ENCODE measurements around the gene CACNA1A.

The CACNA1A gene

DNA sequence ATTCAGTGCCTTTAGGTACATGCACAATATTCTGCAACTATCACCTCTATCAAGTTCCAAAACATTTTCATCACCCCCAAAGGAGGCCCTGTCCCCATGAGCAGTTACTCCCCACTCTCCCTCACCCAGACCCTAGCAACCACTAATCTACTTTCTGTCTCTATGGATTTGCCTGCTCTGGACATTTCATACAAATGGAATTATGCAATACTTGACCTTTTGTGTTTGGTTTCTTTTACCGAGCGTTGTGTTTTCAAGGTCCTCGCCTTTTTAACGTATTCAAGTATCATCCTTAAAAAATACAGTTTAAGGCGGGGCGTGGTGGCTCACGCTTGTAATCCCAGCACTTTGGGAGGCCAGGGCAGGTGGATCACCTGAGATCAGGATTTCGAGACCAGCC, 196.4 kb downstream of the CACNA1A start:
- no peak for DNase-seq (ENCODE audit: low spot score)

DNA sequence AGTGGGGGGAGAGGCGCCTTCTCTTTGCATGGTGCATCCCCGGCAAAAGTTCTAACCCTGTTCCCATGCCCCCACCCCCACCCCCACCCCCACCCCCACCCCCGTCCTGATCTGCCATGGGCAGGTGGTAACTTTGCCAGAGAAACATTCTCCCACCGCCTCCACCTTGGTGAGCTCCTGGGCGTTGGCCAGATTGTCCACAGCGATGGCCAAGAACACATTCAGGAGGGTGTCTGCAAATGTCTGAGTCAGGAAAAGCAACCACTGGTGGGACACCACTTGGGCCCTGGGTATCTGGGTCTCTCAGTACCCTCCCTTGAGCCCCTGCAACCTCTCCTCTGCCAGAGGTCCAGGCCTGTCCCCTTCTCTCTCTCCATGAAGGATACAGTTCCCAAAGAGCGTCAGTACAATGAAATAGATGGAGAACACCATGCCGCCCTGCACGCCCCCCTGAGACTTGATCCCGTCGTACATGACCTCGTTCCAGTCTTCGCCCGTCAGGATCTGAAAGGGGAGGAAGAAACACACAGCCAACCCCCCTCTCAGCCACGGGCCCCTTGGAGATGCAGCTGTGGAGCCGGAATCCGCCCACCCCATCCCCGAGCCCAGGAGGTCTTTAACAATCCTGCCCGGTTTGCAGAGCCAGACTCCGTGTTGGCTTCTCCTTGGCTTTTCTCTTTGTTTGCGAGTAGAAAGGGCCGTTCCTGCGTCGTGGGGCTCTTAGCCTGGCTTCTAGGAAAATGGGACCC, 202.7 kb downstream of the CACNA1A start:
- no peak for DNase-seq (ENCODE audit: low spot score)

DNA sequence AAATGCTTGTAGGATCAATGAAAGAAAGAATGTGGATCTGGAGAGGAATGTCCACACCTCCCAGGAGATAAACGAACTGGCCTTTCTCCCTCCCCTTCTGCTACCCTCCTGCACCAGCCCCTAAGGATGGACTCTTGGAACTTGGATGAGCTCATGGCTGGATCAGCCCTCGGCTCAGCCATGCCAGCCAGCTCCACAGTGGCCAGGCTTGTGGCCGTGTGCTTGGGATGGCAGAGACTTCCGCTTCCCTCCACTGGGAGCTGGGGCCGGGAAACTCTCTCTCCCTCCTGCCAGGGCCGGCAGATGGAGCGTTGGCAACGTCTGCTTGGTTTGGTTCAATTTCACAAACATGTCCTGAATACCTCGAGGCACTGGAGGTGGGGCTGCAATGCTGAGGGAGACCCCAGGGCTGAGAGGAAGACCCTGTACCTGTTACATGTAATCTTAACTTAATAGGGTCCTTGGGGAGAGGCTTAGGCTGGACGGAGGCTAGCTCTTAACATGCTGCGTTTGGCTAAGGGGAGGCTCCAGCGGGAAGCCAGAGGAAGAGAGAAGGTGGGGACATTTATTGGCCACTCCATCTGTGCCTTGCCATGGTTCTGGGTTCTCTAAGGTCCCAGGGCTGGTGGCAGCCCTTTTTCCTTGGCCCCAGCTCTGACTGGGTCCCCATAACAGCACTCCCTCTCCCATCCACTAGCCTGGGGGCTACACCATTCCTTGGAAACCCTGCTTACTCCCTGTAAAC, 203.6 kb downstream of the CACNA1A start:
- no peak for DNase-seq (ENCODE audit: low spot score)

DNA sequence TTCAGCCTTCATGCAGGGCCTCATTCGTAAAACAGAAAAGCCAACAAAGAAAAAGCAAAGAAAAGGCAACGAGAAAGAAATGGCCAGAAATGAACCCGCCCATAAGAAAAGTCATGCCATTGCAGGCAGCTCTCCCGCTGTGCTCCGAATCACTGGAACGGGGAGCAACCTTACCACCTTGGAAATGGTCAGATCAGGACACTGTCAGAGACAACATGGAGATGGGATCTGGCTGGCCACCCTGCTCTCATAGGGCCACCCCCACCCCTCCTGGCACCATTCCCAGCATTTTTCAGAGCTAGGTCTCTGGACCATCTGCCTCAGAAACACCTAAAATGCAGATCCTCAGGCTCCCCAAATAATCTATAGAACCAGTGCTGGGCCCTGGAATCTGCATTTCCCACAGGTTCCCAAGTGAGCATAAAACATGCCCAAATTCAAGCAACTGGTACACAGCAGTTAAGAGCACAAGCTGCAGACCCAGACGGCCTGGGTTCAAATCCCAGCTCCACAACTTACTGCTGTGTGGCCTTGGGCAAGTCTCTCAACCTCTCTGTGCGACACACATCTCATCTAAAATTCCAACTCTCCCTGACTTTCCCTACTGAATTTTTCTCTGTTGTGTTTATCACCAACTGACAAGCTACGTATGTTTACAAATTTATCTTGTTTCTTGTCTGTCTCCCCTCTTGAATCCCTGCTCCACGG, 204.5 kb downstream of the CACNA1A start:
- DNase-seq (ENCODE audit: low spot score) = no peak

DNA sequence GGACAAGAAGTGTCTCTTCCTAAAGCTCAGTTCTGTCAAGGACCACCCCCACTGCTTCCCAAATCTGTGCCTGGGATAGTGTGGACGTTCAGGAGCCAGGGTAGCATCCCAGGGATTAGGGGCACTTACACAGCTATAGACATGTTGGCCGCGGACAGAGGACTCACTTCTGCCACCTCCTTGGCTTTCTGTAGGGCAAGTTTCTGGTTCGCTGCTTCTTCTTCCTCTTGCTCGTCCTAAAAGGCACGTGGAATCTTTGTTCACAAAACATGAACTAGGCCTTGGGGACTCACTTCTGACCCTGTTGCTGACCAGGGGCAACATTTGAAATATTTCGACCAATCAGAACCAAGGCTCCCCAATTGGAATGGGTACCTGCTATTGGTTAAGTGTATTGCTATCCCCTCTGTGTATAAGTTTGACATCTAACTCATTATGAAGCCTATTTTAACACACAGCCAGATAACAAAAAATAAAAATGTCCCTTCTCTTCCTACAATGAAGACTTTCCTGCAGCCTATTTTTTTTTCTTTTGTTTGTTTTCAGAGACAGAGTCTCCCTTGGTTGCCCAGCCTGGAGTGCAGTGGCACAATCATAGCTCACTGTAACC, 205.8 kb downstream of the CACNA1A start:
- DNase-seq (ENCODE audit: low spot score) = no peak

DNA sequence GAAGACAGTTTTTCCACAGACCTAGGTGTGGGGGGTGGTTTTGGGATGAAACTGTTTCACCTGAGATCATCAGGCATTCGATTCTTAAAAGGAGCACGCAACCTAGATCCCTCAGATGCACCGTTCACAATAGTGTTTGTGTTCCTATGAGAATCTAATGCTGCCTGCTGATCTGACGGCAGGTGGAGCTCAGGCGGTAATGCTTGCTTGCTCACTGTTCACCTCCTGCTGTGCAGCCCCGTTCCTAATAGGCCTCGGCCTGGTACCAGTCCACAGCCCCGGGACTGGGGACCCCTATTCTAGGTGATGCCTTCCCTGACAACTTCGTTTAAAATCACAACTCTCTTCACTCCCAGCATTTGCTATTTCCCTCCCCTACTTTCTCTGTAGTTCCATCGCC, 206.4 kb downstream of the CACNA1A start:
- no peak for DNase-seq (ENCODE audit: low spot score)

DNA sequence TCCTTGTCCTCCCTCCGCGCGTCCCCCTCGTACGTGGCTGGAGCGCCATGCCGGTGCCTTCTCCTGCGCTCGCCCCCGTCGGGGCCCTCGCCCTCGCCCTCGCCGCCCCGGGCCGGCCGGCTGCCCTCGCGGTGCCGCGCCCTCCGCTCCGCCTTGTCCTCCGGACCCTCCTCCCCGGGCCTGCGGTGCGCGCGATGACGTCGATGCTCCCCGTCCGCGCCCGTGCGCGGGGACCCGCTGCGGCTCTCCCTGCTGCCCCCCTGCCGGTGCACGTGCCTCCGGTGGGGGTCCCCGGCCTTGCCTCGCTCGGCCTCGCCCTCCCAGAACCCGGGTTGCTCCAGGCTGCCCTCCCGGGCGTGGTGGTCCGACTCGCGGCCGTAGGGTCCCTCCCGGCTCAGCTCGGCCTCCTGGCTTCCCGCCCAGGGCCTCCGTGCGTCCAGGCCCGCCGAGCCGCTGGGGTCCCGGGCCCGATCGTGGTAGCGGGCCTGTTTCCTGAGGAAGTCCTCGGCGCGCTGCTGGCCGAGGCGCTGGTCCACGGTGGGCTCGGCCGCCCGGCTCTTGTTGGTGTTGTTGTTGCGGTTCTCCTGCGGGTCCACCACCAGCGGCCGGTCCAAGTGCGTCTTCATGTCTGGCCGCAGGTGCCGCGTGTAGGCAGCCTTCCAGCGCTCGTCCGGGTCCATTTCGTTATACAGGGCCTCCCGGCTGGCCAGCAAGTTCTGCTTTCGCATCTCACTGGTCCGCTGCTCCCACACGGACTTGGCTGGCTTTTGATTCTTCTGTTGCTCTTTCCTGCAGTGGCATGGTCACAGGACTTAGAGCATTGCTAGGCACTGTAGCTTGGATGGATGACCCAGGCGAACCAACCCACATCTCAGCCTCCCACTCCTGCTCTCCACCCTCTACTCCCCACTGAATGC, 207.5 kb downstream of the CACNA1A start:
- DNase-seq (ENCODE audit: low spot score) = no peak

DNA sequence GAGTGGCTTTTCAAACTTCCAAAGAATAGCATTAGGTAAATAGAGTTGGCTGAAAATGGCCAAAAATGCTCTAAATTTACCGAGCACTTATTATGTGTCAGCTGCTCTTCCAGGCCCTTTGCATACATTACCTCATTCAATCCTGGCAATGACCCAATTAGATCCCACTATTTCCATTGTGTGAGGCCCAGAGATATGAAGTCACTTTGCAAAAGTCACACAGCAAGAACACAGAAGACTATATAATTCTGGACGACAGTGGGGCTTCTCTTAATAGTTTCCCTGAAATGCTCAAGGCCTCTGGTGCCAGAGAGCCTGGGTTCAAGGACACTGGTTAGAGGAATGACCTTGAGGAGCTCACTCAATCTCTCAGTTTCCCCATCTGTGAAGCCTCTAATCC, 209.3 kb downstream of the CACNA1A start:
- no peak for DNase-seq (ENCODE audit: low spot score)

DNA sequence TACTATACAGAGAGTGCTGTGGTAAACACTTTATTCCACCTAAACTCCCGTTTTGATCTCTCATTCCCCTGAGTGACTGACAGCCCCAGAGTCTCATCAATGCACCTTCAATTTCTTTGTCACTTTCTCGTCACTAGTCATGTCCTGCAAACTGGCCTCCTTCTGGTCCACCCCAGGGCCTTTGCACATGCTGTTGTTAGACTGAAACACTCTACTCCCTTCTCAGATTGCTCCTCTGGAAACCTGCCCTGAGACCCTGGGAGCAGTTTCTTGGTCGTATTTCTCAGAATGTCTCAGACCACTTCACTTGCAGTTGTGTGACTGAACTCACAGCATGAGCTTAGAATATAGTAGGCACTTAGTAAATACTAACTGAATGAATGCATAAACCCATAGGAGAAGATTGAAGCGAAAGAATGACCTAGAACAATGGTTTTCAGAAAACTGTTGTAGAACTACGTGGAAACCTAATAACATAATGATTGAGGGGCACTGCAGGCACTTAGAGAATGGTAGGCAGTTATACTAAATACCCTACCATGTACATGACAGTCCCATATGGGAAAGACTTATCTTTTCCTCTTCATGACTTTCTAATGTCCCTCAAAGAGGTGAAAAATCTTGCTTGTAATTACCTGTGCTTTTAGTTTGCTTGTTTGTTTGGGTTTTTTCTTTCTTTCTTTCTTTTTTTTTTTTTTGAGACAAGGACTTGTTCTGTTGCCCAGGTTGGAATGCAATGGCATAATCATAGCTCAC, 211.3 kb downstream of the CACNA1A start:
- no peak for DNase-seq (ENCODE audit: low spot score)

DNA sequence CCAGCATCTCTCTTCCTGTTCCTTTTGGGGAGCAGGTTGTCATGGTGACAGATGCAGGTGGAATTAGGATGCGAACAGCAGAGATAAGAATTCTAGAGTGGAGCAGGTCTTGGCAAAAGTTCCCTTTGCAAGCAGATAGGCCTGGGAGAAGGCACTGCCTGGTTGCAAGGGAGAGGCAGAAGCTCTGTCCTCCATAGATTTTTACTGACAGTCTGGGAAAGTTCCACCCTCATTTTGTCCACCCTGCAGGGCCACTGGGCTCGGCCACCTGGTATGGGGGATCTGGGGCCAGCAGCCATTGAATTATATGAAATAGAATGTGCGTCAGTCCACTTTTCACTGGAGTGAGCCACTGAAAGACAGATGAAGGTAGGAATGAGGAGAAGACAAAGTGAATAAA, 214.4 kb downstream of the CACNA1A start:
- no peak for DNase-seq (ENCODE audit: low spot score)

DNA sequence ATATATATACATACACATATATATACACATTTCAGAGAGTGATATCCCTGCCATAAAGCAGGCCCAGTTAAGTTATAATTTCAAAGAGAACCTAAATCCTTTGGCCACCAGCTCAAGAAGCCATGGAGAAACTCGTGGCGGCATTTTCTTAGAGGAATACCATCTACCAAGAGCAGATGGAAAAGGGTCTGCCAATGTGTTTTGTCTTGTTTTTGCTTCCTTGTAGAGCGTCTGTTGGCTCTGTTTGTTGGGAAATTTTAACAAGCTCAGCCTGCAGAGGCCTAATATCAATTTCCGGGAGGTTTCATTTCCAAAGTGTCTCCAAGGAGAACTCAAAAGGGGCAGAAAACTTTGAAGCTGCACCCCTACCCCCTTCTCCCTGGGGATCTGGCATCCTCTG, 215.5 kb downstream of the CACNA1A start:
- no peak for DNase-seq (ENCODE audit: low spot score)

DNA sequence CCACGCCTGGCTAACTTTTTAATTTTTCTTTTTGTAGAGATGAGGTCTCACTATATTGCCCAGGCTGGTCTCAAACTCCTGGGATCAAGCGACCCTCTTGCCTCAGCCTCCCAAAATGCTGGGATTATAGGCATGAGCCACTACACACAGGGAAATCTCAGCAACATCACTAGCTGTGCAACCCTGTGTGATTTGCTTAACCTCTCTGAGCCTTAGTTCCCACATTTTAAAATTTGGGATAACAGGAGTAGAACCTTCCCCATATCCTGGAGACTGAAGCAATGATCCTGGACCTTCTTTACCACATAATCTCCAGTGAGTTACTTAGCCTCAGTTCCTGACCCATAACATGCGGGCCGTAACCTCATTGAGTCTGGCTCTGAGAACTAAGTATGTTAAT, 217.0 kb downstream of the CACNA1A start:
- no peak for DNase-seq (ENCODE audit: low spot score)

DNA sequence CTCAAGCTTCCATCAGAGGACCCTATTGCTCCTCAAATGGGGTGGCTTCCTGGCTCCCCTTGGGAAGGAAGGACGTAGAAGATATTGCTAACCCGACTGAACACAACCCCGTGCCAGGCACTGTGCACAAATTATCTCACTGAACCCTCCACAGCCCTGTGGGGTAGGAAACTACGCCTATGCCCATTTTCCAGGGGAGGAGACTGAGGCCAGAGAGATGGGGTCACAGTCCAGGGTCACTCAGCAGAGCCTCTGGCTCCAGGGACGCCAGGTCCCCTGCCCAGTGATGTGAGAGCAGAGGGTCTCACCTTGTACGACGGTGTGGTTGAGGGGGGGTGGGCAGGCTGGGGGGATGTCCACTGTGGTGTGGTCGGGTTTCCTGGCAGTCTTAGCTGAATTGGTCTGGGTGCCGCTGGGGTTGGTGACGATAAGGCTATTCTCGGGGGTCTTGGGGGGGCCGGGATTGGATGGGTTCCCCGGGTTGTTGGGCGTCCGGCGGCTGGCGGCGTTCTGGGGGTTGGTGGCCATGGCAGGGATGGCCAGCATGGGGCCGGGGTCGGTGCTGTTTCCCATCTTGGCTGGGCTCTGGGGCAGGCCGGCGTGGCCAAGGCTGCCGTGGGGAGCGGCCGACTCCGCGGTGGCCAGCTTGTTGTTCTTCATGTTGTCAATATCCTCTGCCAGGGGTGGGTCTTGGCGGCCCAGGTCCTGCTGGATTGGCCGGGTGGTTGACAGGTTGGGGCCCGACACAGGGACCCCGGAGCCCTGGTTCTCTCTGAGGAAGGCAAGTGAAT, 219.9 kb downstream of the CACNA1A start:
- no peak for DNase-seq (ENCODE audit: low spot score)

DNA sequence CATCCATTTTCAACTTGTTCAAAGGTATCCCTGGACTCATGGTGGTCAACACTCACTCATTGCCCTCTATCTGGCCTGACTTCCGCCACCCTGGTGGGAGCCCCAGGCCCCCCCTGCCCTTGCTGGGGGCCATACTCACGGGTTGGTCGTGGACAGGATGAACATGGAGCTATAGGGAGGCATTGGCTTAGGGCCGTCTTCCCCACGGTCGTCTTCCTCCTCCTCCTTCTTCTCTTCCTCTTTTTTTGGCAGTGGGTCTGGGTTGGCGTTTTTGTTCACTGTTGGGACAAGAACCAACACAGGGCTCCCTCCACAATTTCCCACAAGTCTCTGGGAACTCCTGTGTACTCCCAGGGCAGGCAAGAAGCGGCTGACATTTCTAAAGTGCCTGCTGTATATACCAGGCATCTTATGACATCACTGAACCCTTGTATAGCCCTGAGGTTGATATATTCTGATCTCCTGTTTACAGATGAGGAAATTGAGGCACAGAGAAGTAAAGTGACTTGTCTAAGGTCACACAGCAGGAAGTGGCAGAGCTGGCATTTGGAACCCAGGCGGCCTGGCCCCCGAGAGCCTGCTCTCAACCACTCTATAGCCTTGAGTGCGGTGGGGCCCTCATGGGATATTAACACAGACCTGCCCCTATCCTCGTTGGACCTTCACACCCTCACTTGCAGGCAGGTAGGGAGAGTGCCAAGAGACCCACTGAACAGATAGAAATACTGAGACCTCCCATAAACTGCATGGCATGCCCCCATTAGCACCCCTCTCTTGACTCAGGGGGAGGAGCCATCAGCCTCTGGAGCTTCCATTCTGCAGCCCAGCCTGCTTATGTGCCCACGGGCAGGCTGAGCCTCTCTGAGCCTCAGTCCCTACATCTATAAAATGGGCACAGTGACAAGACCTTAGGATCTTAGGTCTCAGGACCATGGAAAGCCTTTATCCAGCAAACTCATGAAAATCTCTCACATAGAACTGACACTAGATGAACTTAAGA, 221.1 kb downstream of the CACNA1A start:
- DNase-seq (ENCODE audit: low spot score) = no peak

DNA sequence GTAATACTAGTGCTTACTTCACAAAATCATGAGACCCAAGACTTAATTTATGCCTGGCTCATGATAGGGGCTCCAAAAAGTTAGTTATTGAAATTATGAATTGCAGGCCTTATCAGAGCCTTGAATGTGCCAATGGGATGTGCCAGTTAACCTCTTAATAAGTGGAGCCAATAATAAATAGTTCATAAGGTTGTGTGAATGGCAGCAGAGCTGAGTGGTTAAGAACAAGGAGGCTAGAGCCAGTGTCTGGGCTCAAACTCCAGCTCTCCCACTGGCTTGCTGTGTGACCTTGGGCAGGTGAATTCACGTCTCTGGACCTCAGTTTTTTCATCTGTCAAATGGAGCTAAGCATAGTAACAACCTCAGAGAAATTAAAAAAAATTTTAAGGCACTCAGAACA, 222.4 kb downstream of the CACNA1A start:
- DNase-seq (ENCODE audit: low spot score) = no peak

DNA sequence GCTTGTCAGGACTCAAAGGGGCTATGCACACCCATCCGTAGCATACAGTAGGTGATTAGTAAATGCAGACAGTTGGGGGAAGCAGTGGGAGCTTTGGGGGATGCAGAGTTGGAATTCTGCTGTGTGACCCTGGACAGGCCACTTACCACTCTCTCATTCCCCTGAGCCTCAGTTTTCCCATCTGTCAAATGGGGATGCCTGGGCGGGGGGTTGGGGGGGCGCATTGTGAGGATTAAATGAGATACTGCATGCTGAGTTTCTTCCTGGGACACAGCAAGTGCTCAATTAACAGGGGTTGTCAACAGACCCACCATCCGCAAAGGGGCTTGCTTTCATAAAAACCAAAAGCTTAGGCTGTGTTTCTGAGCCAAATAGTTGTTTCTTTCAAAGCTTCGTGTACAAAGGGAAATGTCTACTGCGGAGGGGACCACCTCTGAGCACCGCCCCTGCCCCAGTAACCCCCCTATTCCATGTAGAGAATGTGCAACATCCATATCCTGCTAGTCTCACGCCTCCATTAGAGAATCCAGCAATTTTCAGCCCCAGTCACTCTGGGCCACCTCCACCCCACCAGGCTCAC, 223.7 kb downstream of the CACNA1A start:
- DNase-seq (ENCODE audit: low spot score) = no peak

DNA sequence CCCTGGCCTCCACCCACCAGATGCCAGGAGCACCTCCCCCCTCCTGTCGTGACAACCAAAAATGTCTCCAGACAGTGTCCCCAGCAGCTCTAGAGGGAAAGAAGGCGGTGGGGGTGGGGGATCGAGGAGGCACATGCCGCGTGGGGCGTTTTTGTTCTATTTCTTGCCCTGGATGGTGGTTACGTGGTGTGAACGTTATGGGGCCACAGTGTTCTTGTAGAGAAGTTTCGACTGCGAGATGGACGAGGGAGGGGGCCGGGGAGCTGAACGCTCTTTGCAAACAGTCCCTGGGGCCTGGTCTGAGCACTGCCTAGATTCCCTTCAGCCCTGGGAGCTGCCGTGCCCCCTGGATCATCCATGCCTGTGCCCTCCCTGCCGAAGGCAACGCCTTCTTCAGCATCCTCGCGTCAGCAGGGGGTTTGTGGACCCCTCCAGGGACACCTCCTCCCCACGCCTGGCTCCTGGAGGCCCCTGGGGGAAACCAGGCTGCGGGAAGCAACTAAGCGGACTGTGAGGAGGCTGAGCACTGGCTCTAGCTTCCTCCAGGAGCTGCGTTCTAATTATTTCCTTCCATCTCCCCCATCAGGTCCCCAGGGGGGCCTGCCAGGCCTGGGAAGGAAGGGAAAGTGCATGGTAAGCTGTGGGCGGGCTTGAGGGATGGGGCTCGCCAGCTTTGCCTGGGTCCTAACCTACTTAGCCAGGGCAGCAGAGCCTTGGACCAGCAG, 224.6 kb downstream of the CACNA1A start:
- DNase-seq (ENCODE audit: low spot score) = no peak
